ENCODE data around the gene SECISBP2. TPM values are rescaled to one million over a fixed set of nuclear protein-coding genes. Genes with fewer than 3 reads are reported as not detected.

SECISBP2 gene
- total RNA-seq, 1 experiment from 2014 or later, result 47.9 TPM

- Histone ChIP-seq H3K9me3 (replicated peaks) (no peaks in the 10 kb centered on the region), H3K4me3 (no peak overlapping the region), H3K4me1 (no peaks in the 10 kb centered on the region), H3K27ac (no peak overlapping the region), H3K36me3 (no peaks in the 10 kb centered on the region), H3K27me3 (0 out of 2 replicates have a peak, but pooled peaks cover 15% of the 10 kb centered on the region)
- peak in 1 of 2 experiments; percentile 26 for DNase-seq
These were observed 54.0 kb downstream of the SECISBP2 start for GRCh38 chr9:89372230-89372816.

DNA sequence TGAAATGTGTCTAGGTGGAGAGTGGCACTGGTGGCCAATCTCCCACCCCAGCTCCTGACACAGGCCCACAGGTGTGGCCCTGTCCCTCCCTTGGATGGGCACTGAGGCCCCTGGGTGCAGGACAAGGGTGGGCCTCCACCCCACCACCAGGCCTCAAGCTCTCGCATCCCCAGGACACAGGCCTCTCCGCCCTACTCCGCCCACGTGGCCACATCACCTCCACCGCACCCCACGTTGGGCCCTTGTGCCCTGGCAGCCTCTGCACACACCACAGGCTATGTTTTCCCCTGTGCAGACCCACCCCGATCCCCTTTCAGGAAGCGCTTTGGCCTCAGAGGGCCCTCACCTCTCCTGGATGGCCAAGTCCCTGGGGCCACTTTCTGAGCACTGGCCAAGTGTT lies 54.7 kb downstream of the SECISBP2 start:
- Histone ChIP-seq H3K4me3 (no peak overlapping the region), H3K9me3 (replicated peaks) (no peaks in the 10 kb centered on the region), H3K4me1 (no peaks in the 10 kb centered on the region), H3K27ac (no peak overlapping the region), H3K36me3 (no peaks in the 10 kb centered on the region), H3K27me3 (0 out of 2 replicates have a peak, but pooled peaks cover 15% of the 10 kb centered on the region)
- DNase-seq, result no peak

DNA sequence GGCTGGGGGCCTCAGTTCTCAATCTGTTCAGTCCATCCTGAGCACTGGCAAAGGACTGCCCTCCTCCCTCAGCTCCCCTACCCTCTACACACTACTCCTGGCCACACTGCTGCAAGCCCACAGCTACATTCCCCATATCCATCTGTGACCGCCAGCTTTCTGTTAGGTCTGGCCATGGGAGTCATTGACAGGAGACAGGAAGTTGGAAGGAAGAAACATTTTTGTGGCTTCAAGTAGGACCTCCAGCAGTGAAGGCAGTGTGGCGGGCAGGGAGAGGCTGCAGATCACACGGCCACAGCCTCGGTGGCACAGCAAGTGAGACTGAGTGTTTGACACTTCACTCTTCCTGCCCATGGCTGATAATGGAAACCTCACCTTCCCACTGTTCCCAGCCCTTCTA lies 55.9 kb downstream of the SECISBP2 start:
- no peak overlapping the region for H3K27ac ChIP-seq
- 0 out of 2 replicates have a peak, but pooled peaks cover 18% of the 10 kb centered on the region for H3K27me3 ChIP-seq
- peak; percentile 15 to 27 for DNase-seq
- no peaks in the 10 kb centered on the region for H3K36me3 ChIP-seq
- no peaks in the 10 kb centered on the region for H3K9me3 ChIP-seq (replicated peaks)
- no peak overlapping the region for H3K4me3 ChIP-seq
- H3K4me1 ChIP-seq, result no peaks in the 10 kb centered on the region

DNA sequence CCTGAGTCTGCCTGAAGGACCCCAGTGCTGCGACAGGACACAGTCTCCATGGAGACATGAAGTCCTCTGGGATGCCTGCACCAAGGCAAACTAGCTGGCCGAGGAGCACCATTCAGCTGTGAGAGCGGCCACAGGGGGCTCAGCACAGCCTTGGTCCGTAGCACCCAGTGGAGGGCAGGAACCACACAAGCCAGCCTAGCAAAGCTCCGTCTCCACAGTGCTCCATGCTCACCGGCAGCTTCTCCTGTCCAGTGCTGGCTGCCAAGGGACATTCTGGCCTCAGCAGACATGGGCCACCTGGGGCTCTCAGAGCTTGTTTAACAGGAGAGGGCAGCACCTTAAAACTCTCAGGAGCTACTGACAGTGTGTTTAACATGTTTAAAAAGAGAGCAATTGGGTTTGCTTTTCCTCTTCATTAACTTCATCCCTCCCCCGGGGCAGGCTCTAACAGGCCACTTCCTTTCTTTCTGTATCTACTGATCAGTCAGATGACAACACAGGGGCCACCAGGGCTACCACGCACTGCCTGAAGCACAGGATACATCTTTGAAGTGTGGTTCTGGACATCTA lies 57.0 kb downstream of the SECISBP2 start:
- H3K9me3 ChIP-seq (replicated peaks), result no peaks in the 10 kb centered on the region
- 0 out of 2 replicates have a peak, but pooled peaks cover 20% of the 10 kb centered on the region for H3K27me3 ChIP-seq
- DNase-seq, result no peak
- H3K4me1 ChIP-seq, result no peaks in the 10 kb centered on the region
- H3K36me3 ChIP-seq, result no peaks in the 10 kb centered on the region
- H3K27ac ChIP-seq, result no peak overlapping the region
- H3K4me3 ChIP-seq, result no peak overlapping the region

GRCh38 chr9:89376286-89376685 lies 58.0 kb downstream of the SECISBP2 start:
- Histone ChIP-seq H3K4me1 (no peaks in the 10 kb centered on the region; the same call in 1 of the 2 replicates), H3K27ac (no peak overlapping the region), H3K27me3 (peaks cover 27% of the 10 kb centered on the region; the same call in 1 of the 2 replicates), H3K4me3 (no peak overlapping the region), H3K9me3 (replicated peaks) (no peaks in the 10 kb centered on the region), H3K36me3 (no peaks in the 10 kb centered on the region)
- no peak for DNase-seq

DNA sequence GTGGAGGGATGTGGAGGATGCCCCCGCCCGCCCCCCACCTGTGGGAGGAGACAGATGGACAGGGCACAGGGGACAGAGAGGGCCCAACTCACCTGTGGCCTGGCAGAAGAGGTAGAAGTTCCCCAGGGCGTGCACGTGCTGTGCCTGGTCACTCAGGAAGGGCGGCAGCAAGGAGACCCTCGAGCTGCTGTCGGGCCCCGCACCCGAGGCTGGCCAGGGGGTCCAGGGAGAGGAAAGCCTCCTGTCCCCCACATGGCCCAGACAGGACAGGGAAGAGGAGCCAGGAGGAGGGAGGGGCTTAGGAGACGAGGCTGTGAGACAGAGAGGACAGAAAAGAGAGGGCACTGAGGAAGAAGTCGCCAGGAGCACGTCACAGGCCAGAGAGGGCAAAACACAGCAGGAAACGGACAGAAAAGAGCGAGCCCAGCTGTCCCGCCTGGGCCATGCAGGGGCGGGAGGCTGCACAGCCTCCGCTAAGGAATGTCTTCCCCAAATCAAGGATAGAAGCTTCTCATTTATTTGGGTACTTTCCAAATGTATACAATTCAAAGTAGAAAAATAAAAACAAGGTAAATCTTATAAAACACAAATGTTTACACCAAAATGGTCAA lies 58.5 kb downstream of the SECISBP2 start:
- Histone ChIP-seq H3K4me1 (no peaks in the 10 kb centered on the region; the same call in 1 of the 2 replicates), H3K27ac (no peak overlapping the region), H3K27me3 (peaks cover 32% of the 10 kb centered on the region; the same call in 1 of the 2 replicates), H3K9me3 (replicated peaks) (no peaks in the 10 kb centered on the region), H3K36me3 (no peaks in the 10 kb centered on the region), H3K4me3 (no peak overlapping the region)
- DNase-seq, result no peak

DNA sequence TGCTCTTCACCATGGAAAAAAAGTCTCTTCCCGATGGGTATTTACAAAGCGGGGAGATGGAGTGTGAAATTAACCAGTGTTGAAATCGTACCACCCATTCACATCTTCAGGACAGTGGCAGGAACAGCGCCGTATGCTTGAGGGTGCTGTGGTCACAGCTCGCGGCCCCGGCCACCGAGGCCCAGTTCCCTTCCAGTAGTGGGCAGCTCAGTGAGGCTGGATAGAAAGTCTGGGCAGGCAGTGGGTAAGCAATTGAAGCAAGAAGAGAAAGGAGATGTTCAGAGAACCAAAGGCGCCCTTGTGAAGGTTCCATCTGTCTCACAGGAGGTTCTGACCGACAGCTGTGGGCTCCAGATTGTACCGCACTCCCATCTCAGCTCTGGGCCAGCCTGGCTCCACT lies 59.1 kb downstream of the SECISBP2 start:
- no peak for DNase-seq
- H3K27ac ChIP-seq, result no peak overlapping the region

DNA sequence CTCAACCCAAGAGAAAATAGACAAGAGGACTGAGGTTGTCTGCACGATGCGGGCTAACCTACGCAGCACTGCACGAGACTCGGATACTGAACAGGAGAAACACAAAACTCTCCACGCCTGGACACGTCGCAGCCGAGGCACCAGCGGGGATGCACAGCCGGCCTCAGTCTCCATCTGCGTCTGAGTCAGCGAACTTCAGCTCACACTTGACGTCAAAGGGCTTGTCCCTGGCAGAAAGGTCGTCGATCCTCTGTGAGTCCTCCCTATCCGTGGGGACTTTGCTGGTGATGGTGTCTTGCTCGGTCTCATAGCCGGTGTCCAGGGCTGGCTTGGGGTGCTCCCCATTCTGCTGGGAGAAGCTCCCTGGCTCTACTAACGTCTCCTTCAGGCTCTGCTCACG lies 60.2 kb downstream of the SECISBP2 start:
- Histone ChIP-seq H3K4me3 (no peak overlapping the region), H3K36me3 (no peaks in the 10 kb centered on the region), H3K27me3 (peaks cover 34% of the 10 kb centered on the region; the same call in 1 of the 2 replicates), H3K9me3 (replicated peaks) (no peaks in the 10 kb centered on the region), H3K27ac (no peak overlapping the region), H3K4me1 (no peaks in the 10 kb centered on the region; the same call in 1 of the 2 replicates)
- no peak for DNase-seq

More for the DNA sequence above, 59.1 kb downstream of the SECISBP2 start:
- H3K9me3 ChIP-seq (replicated peaks), result no peaks in the 10 kb centered on the region
- H3K36me3 ChIP-seq, result no peaks in the 10 kb centered on the region
- peaks cover 34% of the 10 kb centered on the region; the same call in 1 of the 2 replicates for H3K27me3 ChIP-seq
- H3K4me1 ChIP-seq, result no peaks in the 10 kb centered on the region; the same call in 1 of the 2 replicates
- H3K4me3 ChIP-seq, result no peak overlapping the region

DNA sequence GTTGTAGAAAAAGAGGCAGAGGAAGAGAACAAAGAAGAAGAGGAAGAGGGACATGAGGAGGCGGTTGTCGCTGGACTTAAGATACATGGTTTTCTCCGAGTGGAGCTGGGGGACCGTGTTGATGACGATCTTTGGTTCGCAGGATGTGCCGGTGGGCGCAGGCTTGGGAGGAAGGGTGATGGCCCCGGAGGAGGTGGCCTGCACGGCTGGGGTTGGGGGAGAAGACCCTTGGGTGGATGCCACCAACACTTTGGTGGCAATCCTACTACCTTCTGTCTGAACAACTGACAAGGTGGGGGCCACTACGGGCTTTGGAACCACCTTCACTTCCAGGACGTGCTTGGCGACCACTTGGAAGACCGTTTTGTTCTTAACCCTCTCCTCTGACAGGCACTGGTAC lies 60.7 kb downstream of the SECISBP2 start:
- DNase-seq, result no peak
- peaks cover 34% of the 10 kb centered on the region; the same call in 1 of the 2 replicates for H3K27me3 ChIP-seq
- no peak overlapping the region for H3K27ac ChIP-seq
- H3K9me3 ChIP-seq (replicated peaks), result no peaks in the 10 kb centered on the region
- H3K4me1 ChIP-seq, result no peaks in the 10 kb centered on the region; the same call in 1 of the 2 replicates
- H3K36me3 ChIP-seq, result no peaks in the 10 kb centered on the region
- no peak overlapping the region for H3K4me3 ChIP-seq

GRCh38 chr9:89379508-89380115 lies 61.3 kb downstream of the SECISBP2 start:
- no peak for DNase-seq
- Histone ChIP-seq H3K27me3 (peaks cover 34% of the 10 kb centered on the region; the same call in 1 of the 2 replicates), H3K36me3 (no peaks in the 10 kb centered on the region), H3K27ac (no peak overlapping the region), H3K4me3 (no peak overlapping the region), H3K9me3 (replicated peaks) (no peaks in the 10 kb centered on the region), H3K4me1 (no peaks in the 10 kb centered on the region; the same call in 1 of the 2 replicates)

- peak in 1 of 2 experiments; percentile 23 for DNase-seq
- no peak overlapping the region for H3K27ac ChIP-seq
- no peaks in the 10 kb centered on the region; the same call in 1 of the 2 replicates for H3K4me1 ChIP-seq
- no peaks in the 10 kb centered on the region for H3K36me3 ChIP-seq
- peaks cover 31% of the 10 kb centered on the region; the same call in 1 of the 2 replicates for H3K27me3 ChIP-seq
- no peaks in the 10 kb centered on the region for H3K9me3 ChIP-seq (replicated peaks)
- no peak overlapping the region for H3K4me3 ChIP-seq
These were observed 62.4 kb downstream of the SECISBP2 start for GRCh38 chr9:89380437-89381307.

GRCh38 chr9:89381308-89381609 lies 63.0 kb downstream of the SECISBP2 start:
- H3K4me1 ChIP-seq, result no peaks in the 10 kb centered on the region; the same call in 1 of the 2 replicates
- peaks cover 25% of the 10 kb centered on the region; the same call in 1 of the 2 replicates for H3K27me3 ChIP-seq
- H3K4me3 ChIP-seq, result no peak overlapping the region
- H3K27ac ChIP-seq, result no peak overlapping the region
- no peaks in the 10 kb centered on the region for H3K9me3 ChIP-seq (replicated peaks)
- DNase-seq, result no peak
- H3K36me3 ChIP-seq, result no peaks in the 10 kb centered on the region

- no peaks in the 10 kb centered on the region for H3K9me3 ChIP-seq (replicated peaks)
- no peak overlapping the region for H3K27ac ChIP-seq
- H3K4me3 ChIP-seq, result no peak overlapping the region
- no peaks in the 10 kb centered on the region; the same call in 1 of the 2 replicates for H3K4me1 ChIP-seq
- DNase-seq, result no peak
- H3K27me3 ChIP-seq, result peaks cover 19% of the 10 kb centered on the region; the same call in 1 of the 2 replicates
- no peaks in the 10 kb centered on the region for H3K36me3 ChIP-seq
These were observed 64.0 kb downstream of the SECISBP2 start for GRCh38 chr9:89382026-89382986.

Measured in SJCRH30 (cell line).